ENCODE measurements around the gene CNTN2.

- TF ChIP-seq POLR2AphosphoS5 (IDR thresholded peaks at IDR 0.05; ENCODE audit: low read depth, low read length) (no peak), TAF1 (IDR thresholded peaks at IDR 0.05; ENCODE audit: borderline replicate concordance, insufficient read depth, low read length) (no peak), SIN3A (IDR thresholded peaks at IDR 0.05; ENCODE audit: borderline replicate concordance, insufficient read depth, low read length) (no peak), REST (IDR thresholded peaks at IDR 0.05; ENCODE audit: insufficient read depth in 1 of 2, low read depth in 2 of 2, low read length in 2 of 2) (no peak)
Observed at GRCh38 chr1:205109711-205110110, 66.7 kb downstream of the CNTN2 start.
